ENCODE measurements around the gene SOHLH1.
"Not testable (repeated sequence)": the region's sequence is repeated elsewhere in the genome, so short reads cannot be mapped to it uniquely, and the experiment has no call there.

Gene SOHLH1

DNA sequence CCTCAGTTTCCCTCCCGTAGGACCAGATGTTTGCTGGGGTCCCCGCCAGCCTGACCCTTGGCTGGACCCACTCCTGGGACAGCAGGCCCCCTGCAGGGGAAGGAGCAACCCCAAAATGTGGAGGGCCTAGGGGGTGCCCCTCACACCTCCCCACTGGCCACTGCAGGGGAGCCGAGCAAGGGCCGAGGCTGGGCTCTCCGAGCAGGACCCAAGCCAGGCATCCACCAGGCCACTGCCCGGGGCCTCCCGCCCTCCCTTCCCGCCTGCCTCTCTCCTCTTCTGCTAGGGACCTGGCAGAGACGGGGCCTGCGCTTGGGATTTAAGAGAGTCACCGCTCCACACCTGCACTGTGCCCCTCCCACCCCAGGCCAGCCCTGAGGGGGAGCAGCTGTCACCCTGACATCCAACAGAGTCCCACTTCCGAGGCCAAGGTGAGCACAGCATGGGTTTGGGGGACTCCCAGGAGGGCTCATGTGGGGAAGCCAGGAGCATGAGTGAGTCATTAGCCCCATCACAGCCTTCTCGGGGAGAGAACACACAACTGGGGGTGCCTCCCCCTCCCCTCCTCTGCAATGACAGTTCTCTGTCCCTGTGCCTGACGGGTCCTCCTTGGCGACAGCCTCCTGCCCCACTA, 15.8 kb downstream of the SOHLH1 start:
- H3K36me3 ChIP-seq (ENCODE audit: control insufficient read depth, insufficient read depth, low read length), result no peaks in the 10 kb centered on the region
- no peaks in the 10 kb centered on the region for H3K27me3 ChIP-seq (ENCODE audit: control insufficient read depth, insufficient read depth, low read length)
- H3K9ac ChIP-seq (ENCODE audit: low read length), result no peak overlapping the region
- H3K4me3 ChIP-seq (ENCODE audit: low read length), result no peak overlapping the region
- H3K9me3 ChIP-seq (ENCODE audit: control insufficient read depth, low read length), result no peaks in the 10 kb centered on the region
- no peaks in the 10 kb centered on the region for H3K4me1 ChIP-seq (ENCODE audit: control insufficient read depth, insufficient read depth, low read length)

DNA sequence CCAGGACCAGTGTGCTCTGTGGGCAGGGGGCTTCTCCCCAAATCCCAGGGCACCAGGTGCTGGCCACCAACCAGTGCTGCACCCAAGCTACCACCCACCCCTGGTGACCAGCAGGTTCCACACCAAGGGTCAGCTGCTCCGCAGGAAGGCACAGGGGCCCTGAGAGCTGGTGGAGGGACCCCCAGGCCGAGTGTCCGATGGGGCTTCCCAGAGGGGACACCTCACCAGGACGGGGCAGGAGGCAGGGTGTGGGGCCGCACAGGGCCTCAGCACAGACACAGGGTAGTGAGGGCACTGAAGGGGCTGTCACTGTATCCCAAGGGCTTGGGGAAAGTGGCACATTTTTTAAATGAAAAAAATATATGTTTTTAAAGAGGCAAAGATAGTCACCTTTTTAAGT, 18.1 kb downstream of the SOHLH1 start:
- no peaks in the 10 kb centered on the region for H3K4me1 ChIP-seq (ENCODE audit: control insufficient read depth, insufficient read depth, low read length)
- no peak overlapping the region for H3K4me3 ChIP-seq (ENCODE audit: low read length)
- H3K27me3 ChIP-seq (ENCODE audit: control insufficient read depth, insufficient read depth, low read length), result no peaks in the 10 kb centered on the region
- H3K9me3 ChIP-seq (ENCODE audit: control insufficient read depth, low read length), result no peaks in the 10 kb centered on the region
- no peaks in the 10 kb centered on the region for H3K36me3 ChIP-seq (ENCODE audit: control insufficient read depth, insufficient read depth, low read length)
- no peak overlapping the region for H3K9ac ChIP-seq (ENCODE audit: low read length)

DNA sequence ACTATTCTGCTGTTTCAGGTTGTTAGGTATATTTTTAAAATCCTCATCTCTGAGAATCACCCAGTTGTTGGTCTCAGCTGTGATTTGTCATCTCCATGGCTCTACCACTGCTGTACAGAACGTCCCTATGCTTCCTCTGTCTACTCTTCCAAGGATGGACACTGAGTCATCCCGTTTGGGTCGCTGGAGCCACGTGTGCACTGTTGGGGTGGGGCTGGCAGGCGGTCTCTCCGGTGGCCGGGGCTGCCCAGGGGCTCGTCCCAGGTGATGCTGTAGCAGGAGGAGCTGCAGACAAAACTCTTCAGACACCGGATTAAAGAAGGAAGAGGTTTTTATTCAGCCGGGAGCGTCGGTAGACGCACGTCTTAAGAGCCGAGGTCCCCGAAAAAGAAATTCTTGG, 19.2 kb downstream of the SOHLH1 start:
- Histone ChIP-seq H3K4me3 (ENCODE audit: low read length) (no peak overlapping the region), H3K9me3 (ENCODE audit: control insufficient read depth, low read length) (no peaks in the 10 kb centered on the region), H3K9ac (ENCODE audit: low read length) (no peak overlapping the region), H3K4me1 (ENCODE audit: control insufficient read depth, insufficient read depth, low read length) (no peaks in the 10 kb centered on the region), H3K27me3 (ENCODE audit: control insufficient read depth, insufficient read depth, low read length) (no peaks in the 10 kb centered on the region), H3K36me3 (ENCODE audit: control insufficient read depth, insufficient read depth, low read length) (no peaks in the 10 kb centered on the region)

DNA sequence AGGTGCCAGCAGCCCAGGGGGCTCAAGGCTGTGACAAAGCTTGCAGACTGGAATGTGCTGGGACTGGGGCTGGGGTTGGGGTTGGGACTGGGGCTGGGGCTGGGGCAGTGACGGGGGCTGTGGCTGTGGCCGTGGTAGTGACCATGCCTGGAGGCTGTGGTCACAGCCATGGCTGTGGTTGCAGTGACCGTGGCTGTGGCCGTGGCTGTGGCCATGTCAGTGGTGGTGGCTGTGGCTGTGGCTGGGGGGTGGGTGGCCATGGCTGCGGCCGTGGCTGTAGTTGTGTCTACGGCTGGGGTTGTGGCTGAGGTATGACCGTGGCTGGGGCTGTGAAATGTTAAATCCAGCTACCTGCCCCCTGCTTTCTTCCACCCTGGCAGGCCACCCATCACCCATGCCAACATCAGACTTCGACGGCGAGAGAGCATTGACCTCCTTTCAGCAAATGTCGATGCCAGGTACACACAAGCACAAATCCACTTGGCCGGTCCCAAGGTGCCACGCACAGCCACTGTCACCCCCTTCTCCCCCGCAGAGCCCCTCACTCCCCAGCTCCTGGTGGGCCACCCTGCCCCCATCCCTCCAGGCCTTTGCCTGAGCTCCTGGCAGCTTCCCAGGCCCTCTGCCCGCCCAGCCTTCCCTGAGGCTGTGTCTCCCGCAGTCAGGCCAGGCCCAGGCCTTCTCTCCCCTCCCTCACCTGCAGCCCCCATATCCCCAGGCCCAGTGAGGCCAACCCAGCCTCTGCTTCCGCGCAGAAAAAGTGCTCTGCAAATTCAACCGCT, 20.9 kb downstream of the SOHLH1 start:
- no peak overlapping the region for H3K4me3 ChIP-seq (ENCODE audit: low read length)
- H3K9ac ChIP-seq (ENCODE audit: low read length), result no peak overlapping the region
- no peaks in the 10 kb centered on the region for H3K36me3 ChIP-seq (ENCODE audit: control insufficient read depth, insufficient read depth, low read length)
- H3K27me3 ChIP-seq (ENCODE audit: control insufficient read depth, insufficient read depth, low read length), result no peaks in the 10 kb centered on the region
- no peaks in the 10 kb centered on the region for H3K4me1 ChIP-seq (ENCODE audit: control insufficient read depth, insufficient read depth, low read length)
- H3K9me3 ChIP-seq (ENCODE audit: control insufficient read depth, low read length), result no peaks in the 10 kb centered on the region

DNA sequence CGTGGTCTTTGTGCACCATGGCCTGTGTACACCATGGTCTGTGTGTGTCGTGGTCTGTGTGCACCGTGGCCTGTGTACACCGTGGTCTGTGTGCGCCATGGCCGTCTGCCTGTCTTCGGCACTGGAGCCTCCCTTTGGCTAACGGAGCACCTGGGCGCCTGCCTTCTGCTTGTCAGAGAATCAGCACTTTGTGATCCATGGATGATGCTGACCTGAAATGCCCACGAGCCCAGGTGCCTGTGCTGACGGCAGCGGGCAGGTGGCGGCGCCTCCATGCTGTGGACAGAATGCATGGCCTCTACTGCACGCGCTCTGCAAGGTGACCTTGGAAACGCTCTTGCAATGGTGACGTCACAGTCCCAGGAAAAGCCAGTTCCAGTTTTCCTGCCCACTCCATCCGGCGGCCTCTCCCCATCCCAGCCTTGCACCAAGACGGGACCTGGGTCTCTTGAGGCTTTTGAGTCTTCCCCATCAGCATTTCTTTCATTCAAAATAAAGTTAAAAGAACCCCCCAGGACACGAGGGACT, 21.6 kb downstream of the SOHLH1 start:
- no peak overlapping the region for H3K9ac ChIP-seq (ENCODE audit: low read length)
- no peaks in the 10 kb centered on the region for H3K4me1 ChIP-seq (ENCODE audit: control insufficient read depth, insufficient read depth, low read length)
- H3K4me3 ChIP-seq (ENCODE audit: low read length), result no peak overlapping the region
- no peaks in the 10 kb centered on the region for H3K27me3 ChIP-seq (ENCODE audit: control insufficient read depth, insufficient read depth, low read length)
- no peaks in the 10 kb centered on the region for H3K9me3 ChIP-seq (ENCODE audit: control insufficient read depth, low read length)
- no peaks in the 10 kb centered on the region for H3K36me3 ChIP-seq (ENCODE audit: control insufficient read depth, insufficient read depth, low read length)

DNA sequence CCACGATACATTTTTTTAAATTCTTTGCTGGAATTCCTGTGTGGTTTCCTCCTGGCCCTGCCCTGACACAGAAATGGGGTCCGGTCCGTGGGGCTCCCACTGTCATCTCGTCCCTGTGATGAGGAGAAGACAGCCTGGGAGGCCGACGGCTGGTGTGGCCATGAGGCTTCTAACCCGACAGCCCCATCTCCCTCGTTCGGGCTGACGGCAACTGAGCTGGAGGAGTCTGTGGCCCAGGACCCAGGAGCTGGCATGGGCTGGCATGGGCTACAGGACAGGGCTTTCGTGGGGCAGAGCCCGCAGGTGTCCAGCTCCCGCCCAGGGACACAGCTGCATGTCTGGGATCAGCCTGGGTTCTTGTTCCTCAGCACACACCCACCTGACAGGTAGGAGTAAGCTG, 22.4 kb downstream of the SOHLH1 start:
- Histone ChIP-seq H3K27me3 (ENCODE audit: control insufficient read depth, insufficient read depth, low read length) (no peaks in the 10 kb centered on the region), H3K36me3 (ENCODE audit: control insufficient read depth, insufficient read depth, low read length) (no peaks in the 10 kb centered on the region), H3K9me3 (ENCODE audit: control insufficient read depth, low read length) (no peaks in the 10 kb centered on the region), H3K9ac (ENCODE audit: low read length) (no peak overlapping the region), H3K4me3 (ENCODE audit: low read length) (no peak overlapping the region), H3K4me1 (ENCODE audit: control insufficient read depth, insufficient read depth, low read length) (no peaks in the 10 kb centered on the region)

DNA sequence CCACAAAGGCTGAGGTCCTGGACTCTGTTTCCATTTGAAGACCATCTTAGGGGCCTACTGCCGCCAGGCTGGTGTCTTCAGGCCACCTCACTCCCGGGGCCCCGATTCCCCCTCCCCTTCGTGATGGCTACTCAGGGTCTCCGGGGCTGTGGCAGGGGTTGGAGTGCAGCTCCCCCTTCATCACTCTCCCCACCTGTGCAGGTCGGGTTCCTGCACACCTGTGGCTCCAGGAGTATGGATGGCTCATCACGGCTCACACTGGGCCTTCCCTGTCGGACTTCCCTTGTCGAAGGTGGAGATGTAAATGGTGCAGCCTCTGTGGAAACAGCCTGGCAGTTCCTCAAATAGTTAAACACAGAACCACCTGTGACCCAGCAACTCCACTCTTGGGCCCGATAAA, 24.3 kb downstream of the SOHLH1 start:
- H3K27me3 ChIP-seq (ENCODE audit: control insufficient read depth, insufficient read depth, low read length), result no peaks in the 10 kb centered on the region
- no peaks in the 10 kb centered on the region for H3K36me3 ChIP-seq (ENCODE audit: control insufficient read depth, insufficient read depth, low read length)
- no peak overlapping the region for H3K4me3 ChIP-seq (ENCODE audit: low read length)
- H3K9ac ChIP-seq (ENCODE audit: low read length), result no peak overlapping the region
- H3K9me3 ChIP-seq (ENCODE audit: control insufficient read depth, low read length), result no peaks in the 10 kb centered on the region
- H3K4me1 ChIP-seq (ENCODE audit: control insufficient read depth, insufficient read depth, low read length), result no peaks in the 10 kb centered on the region

DNA sequence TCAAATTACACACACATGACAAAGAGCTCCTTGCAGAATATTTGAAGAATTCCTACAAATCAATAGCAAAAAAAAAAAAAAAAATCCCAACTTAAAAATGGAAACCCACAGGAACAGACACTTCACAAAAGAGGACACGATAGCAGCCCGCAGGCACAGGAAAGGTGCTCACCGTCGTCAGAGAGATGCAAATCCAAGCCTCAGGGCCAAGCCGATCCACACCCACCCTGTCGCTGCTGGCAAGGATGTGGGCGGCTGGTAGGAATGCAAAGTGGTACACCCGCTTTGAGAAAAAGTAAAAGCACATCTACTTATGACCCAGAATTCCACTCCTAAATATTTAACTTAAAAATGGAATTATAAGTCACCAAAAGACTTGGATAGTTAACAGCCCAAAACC, 25.3 kb downstream of the SOHLH1 start:
- Histone ChIP-seq H3K36me3 (ENCODE audit: control insufficient read depth, insufficient read depth, low read length) (no peaks in the 10 kb centered on the region), H3K4me3 (ENCODE audit: low read length) (no peak overlapping the region), H3K27me3 (ENCODE audit: control insufficient read depth, insufficient read depth, low read length) (no peaks in the 10 kb centered on the region), H3K9ac (ENCODE audit: low read length) (no peak overlapping the region), H3K9me3 (ENCODE audit: control insufficient read depth, low read length) (no peaks in the 10 kb centered on the region), H3K4me1 (ENCODE audit: control insufficient read depth, insufficient read depth, low read length) (no peaks in the 10 kb centered on the region)

DNA sequence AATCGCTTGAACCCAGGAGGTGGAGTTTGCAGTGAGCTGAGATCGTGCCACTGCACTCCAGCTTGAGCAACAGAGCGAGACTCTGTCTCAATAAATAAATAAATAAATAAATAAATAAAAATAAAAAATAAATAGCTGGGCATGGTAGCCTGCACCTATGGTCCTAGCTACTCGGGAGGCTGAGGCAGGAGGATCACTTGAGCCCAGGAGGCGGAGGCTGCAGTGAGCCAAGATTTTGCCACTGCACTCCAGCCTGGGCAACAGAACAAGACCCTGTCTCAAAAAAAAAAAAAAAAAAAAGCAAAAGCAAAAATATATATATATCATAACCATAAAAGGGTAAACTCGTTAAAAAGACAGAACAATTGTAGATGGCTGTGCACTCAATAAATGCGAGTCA, 26.5 kb downstream of the SOHLH1 start:
- not testable (repeated sequence) for H3K9ac ChIP-seq (ENCODE audit: low read length); H3K9me3 ChIP-seq (ENCODE audit: control insufficient read depth, low read length); H3K4me3 ChIP-seq (ENCODE audit: low read length); H3K27me3 ChIP-seq (ENCODE audit: control insufficient read depth, insufficient read depth, low read length); H3K36me3 ChIP-seq (ENCODE audit: control insufficient read depth, insufficient read depth, low read length); H3K4me1 ChIP-seq (ENCODE audit: control insufficient read depth, insufficient read depth, low read length)

DNA sequence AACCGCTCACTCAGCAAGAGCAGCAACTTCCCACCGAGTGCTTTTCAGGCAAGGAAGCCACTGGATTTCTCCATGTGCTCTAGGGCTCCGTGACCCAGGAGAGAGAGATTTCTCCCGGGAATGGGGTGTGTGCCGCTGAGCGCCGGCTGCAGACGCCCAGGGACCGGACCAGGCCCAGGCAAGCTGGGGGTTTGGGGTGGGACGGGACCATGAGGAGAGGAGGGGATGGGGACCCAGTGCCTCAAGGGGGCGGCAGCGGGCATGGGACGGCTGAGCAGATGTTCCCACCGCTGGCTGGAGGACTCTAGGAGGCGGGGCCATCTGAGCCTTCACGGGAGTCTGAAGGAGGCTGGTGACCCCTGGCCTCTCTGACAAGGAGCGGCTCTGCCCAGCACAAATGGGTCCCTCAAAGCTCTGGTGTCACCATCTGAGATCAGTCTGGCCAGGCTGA, 27.7 kb downstream of the SOHLH1 start:
- Histone ChIP-seq H3K9ac (ENCODE audit: low read length) (no peak overlapping the region), H3K36me3 (ENCODE audit: control insufficient read depth, insufficient read depth, low read length) (no peaks in the 10 kb centered on the region), H3K4me1 (ENCODE audit: control insufficient read depth, insufficient read depth, low read length) (no peaks in the 10 kb centered on the region), H3K9me3 (ENCODE audit: control insufficient read depth, low read length) (no peaks in the 10 kb centered on the region), H3K4me3 (ENCODE audit: low read length) (no peak overlapping the region), H3K27me3 (ENCODE audit: control insufficient read depth, insufficient read depth, low read length) (no peaks in the 10 kb centered on the region)

DNA sequence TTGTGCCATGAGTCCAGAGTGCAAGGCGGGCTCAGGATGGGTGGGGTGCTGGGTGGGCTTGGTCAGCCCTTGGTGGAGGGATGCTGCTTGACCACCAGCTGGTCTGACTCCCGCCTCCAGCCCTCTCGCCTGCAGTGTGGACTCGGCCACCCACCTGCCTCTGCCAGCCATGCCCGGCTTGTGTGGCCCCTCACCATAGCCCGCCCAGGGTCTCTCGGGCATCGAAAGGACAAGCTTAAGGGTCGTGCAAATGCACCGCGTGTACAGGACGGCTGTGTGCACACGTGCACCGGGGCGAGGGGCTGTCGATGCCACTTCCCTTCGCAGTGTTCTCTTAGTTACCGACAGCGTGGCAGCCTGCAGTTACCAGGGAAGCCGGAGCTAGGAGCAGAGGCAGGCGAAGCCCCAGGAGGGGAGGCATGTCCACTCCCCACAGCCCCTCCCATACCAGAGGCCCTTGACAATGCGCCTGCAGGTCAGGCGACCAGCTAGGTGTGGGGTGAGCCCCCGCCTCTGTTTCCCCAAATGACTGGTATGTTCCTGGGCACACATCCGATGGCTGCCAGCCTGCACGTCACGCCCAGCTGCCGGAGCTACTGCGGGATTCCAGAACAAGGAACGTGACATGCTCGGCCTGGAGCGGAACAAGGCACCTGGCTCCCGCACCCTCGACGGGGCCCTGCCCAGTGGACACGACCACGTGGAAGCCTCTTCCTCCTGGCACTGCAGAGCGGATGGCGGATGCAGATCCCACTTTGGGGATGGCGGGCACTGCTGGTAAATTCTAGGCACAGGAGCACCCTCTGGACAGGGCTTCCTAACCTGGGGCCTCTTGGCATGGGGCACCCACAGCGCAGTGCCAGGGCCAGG, 28.3 kb downstream of the SOHLH1 start:
- Histone ChIP-seq H3K36me3 (ENCODE audit: control insufficient read depth, insufficient read depth, low read length) (no peaks in the 10 kb centered on the region), H3K9me3 (ENCODE audit: control insufficient read depth, low read length) (no peaks in the 10 kb centered on the region), H3K9ac (ENCODE audit: low read length) (no peak overlapping the region), H3K4me1 (ENCODE audit: control insufficient read depth, insufficient read depth, low read length) (no peaks in the 10 kb centered on the region), H3K4me3 (ENCODE audit: low read length) (no peak overlapping the region), H3K27me3 (ENCODE audit: control insufficient read depth, insufficient read depth, low read length) (no peaks in the 10 kb centered on the region)

Data from mucosa of stomach (tissue), 1 donor.